WTC11 (cell line): ENCODE measurements around the gene PLEKHF1. TPM values are rescaled to one million over a fixed set of nuclear protein-coding genes. Genes with fewer than 3 reads are reported as not detected.

Experiments
- ATAC-seq: fragments of 200-7000 bp; cut with Tn5 transposase; 2 replicates; pipeline ENCODE4 v1.10.0; 2021; ENCODE audit warnings: mild to moderate bottlenecking, moderate library complexity
- CTCF ChIA-PET: fragments of 300-600 bp; sonication (Branson Sonifier 250); formaldehyde crosslinking; loops from one replicate; lab custom pipeline; 2021; ENCODE audit warnings: antibody characterized with exemption; lab: Charles Lee
- POLR2A ChIA-PET: fragments of 350-600 bp; sonication (Branson Sonifier 250); formaldehyde crosslinking; loops from one replicate; lab custom pipeline; 2021; ENCODE audit warnings: antibody characterized with exemption; lab: Charles Lee
- DNase-seq: peaks from one replicate; pipeline ENCODE4 v3.0.0; 2021; ENCODE audit warnings: low spot score
- H3K27ac Mint-ChIP-seq: 2 replicates; pipeline ENCODE4 v1.8.0; 2021; ENCODE audit warnings: mixed read lengths
- H3K27me3 Mint-ChIP-seq: 2 replicates; pipeline ENCODE4 v1.8.0; 2021; ENCODE audit warnings: low read depth, mild to moderate bottlenecking, moderate library complexity, mixed read lengths
- H3K36me3 Mint-ChIP-seq: 2 replicates; pipeline ENCODE4 v1.8.0; 2021; ENCODE audit warnings: mixed read lengths
- H3K4me1 Mint-ChIP-seq: 2 replicates; pipeline ENCODE4 v1.8.0; 2022; ENCODE audit warnings: mixed read lengths
- H3K4me3 Mint-ChIP-seq: 2 replicates; pipeline ENCODE4 v1.8.0; 2021; ENCODE audit warnings: mild to moderate bottlenecking, moderate library complexity, mixed read lengths
- H3K9me3 Mint-ChIP-seq: 2 replicates; pipeline ENCODE4 v1.8.0; 2021; ENCODE audit warnings: mixed read lengths
- ELF4 ChIP-seq: sonication (generic); formaldehyde crosslinking; IDR thresholded peaks from 2 replicates; pipeline ENCODE4 v1.8.1; 2022; ENCODE audit warnings: low read depth, mild to moderate bottlenecking, moderate library complexity, missing genetic modification reagents
- ETV6 ChIP-seq: sonication (generic); formaldehyde crosslinking; IDR thresholded peaks from 2 replicates; pipeline ENCODE4 v1.8.1; 2022; ENCODE audit warnings: mild to moderate bottlenecking, missing genetic modification reagents
- GRHL2 ChIP-seq: fragments of 250-450 bp; sonication (Bioruptor Pico); IDR thresholded peaks from 2 replicates; pipeline ENCODE4 v1.8.0; 2022; ENCODE audit warnings: mild to moderate bottlenecking, moderate library complexity; ENCODE audit not compliant: insufficient replicate concordance, severe bottlenecking
- KAT7 ChIP-seq: sonication (generic); formaldehyde crosslinking; IDR thresholded peaks from 2 replicates; pipeline ENCODE4 v1.8.1; 2023; ENCODE audit warnings: missing genetic modification reagents, mild to moderate bottlenecking, borderline replicate concordance
- MYBL2 ChIP-seq: sonication (generic); formaldehyde crosslinking; IDR thresholded peaks from 2 replicates; pipeline ENCODE4 v1.8.1; 2023; ENCODE audit warnings: mild to moderate bottlenecking, moderate library complexity, missing genetic modification reagents
- NFATC4 ChIP-seq: fragments of 250-450 bp; sonication (Bioruptor Pico); IDR thresholded peaks from 2 replicates; pipeline ENCODE4 v1.9.0; 2021; ENCODE audit warnings: mild to moderate bottlenecking
- NFE2L1 ChIP-seq: sonication (generic); formaldehyde crosslinking; IDR thresholded peaks from 2 replicates; pipeline ENCODE4 v1.8.1; 2023; ENCODE audit warnings: missing genetic modification reagents
- NR3C1 ChIP-seq: sonication (generic); formaldehyde crosslinking; conservative IDR thresholded peaks from 2 replicates; pipeline ENCODE4 v1.8.1; 2023; ENCODE audit warnings: low read depth, mild to moderate bottlenecking, missing genetic modification reagents
- RORB ChIP-seq: fragments of 250-450 bp; sonication (Bioruptor Pico); IDR thresholded peaks from 2 replicates; pipeline ENCODE4 v1.9.0; 2021; ENCODE audit warnings: mild to moderate bottlenecking
- SOX15 ChIP-seq: fragments of 250-450 bp; sonication (Bioruptor Pico); IDR thresholded peaks from 2 replicates; pipeline ENCODE4 v1.9.0; 2021; ENCODE audit warnings: mild to moderate bottlenecking
- SP1 ChIP-seq: sonication (generic); formaldehyde crosslinking; conservative IDR thresholded peaks from 2 replicates; pipeline ENCODE4 v1.8.1; 2022; ENCODE audit warnings: missing genetic modification reagents
- TP53 ChIP-seq: sonication (generic); formaldehyde crosslinking; IDR thresholded peaks from 2 replicates; pipeline ENCODE4 v1.8.1; 2023; ENCODE audit warnings: mild to moderate bottlenecking, missing genetic modification reagents
- ZBTB21 ChIP-seq: sonication (generic); formaldehyde crosslinking; IDR thresholded peaks from 2 replicates; pipeline ENCODE4 v1.8.1; 2023; ENCODE audit warnings: mild to moderate bottlenecking, missing genetic modification reagents, borderline replicate concordance
- ZNF121 ChIP-seq: sonication (generic); formaldehyde crosslinking; IDR thresholded peaks from 2 replicates; pipeline ENCODE4 v1.8.0; 2023; ENCODE audit warnings: missing genetic modification reagents
- ZNF232 ChIP-seq: sonication (generic); formaldehyde crosslinking; IDR thresholded peaks from 2 replicates; pipeline ENCODE4 v1.8.0; 2022; ENCODE audit warnings: mild to moderate bottlenecking, missing genetic modification reagents
- ZNF263 ChIP-seq: sonication (generic); formaldehyde crosslinking; IDR thresholded peaks from 2 replicates; pipeline ENCODE4 v1.8.1; 2022; ENCODE audit warnings: low read depth, mild to moderate bottlenecking, moderate library complexity, missing genetic modification reagents
- total RNA-seq: library from RNA; stranded (reverse); gene quantifications from 3 replicates; pipeline ENCODE4 v1.2.3, GENCODE V29; 2021
- TF ChIP-seq, protein P1 (sequence below): sonication (generic); formaldehyde crosslinking; IDR thresholded peaks from 2 replicates; pipeline ENCODE4 v1.8.1; 2022; ENCODE audit warnings: mild to moderate bottlenecking, moderate library complexity, missing genetic modification reagents
- TF ChIP-seq, protein P2 (sequence below): sonication (generic); formaldehyde crosslinking; IDR thresholded peaks from 2 replicates; pipeline ENCODE4 v1.8.0; 2023; ENCODE audit warnings: missing genetic modification reagents
- TF ChIP-seq, protein P3 (sequence below): sonication (generic); formaldehyde crosslinking; IDR thresholded peaks from 2 replicates; pipeline ENCODE4 v1.8.1; 2022; ENCODE audit warnings: low read depth, missing genetic modification reagents, borderline replicate concordance
- TF ChIP-seq, protein P4 (sequence below): fragments of 250-450 bp; sonication (Bioruptor Pico); IDR thresholded peaks from 2 replicates; pipeline ENCODE4 v2.1.2; 2022; ENCODE audit warnings: mild to moderate bottlenecking, moderate library complexity
- TF ChIP-seq, protein P5 (sequence below): sonication (generic); formaldehyde crosslinking; IDR thresholded peaks from 2 replicates; pipeline ENCODE4 v1.8.1; 2022; ENCODE audit warnings: mild to moderate bottlenecking, missing genetic modification reagents, moderate library complexity, borderline replicate concordance
- TF ChIP-seq, protein P6 (sequence below): sonication (generic); formaldehyde crosslinking; IDR thresholded peaks from 2 replicates; pipeline ENCODE4 v1.8.0; 2022; ENCODE audit warnings: mild to moderate bottlenecking, missing genetic modification reagents
- TF ChIP-seq, protein P7 (sequence below): fragments of 250-450 bp; sonication (Bioruptor Pico); IDR thresholded peaks from 2 replicates; pipeline ENCODE4 v1.9.0; 2021; ENCODE audit warnings: mild to moderate bottlenecking

PLEKHF1 gene
- total RNA-seq, 1 experiment from 2014 or later: 17.9 TPM

DNA sequence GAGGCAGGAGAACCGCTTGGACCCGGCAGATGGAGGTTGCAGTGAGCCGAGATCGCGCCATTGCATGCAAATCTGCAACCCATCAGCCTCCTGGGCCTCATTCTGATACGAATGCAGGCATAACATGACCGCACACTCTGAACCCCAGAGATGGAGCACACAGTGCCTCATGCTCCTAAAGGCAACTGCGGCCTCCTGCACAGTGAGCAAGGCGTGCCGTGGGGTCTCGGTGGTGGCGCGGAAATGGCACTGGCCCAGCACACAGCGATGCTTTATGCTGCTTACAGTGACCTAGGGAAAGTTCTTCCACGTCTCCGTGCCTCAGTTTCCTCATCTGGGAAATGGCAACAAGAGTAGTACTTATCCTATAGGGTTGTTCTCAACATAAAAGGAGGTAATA lies 51.8 kb downstream of the PLEKHF1 start:
- no peak overlapping the region for H3K4me3 Mint-ChIP-seq
- H3K27ac Mint-ChIP-seq: no peak overlapping the region
- no peak for TF ChIP-seq NFATC4 (CRISPR knock-in tag)
- TF ChIP-seq, all 79 proteins: peak for 0
- no peaks in the 10 kb centered on the region for H3K36me3 Mint-ChIP-seq
- ATAC-seq (no peak), DNase-seq (no peak)
- ChIA-PET POLR2A (interaction anchor here (1.2 kb wide), 1 partner anchor 111 kb away, joined by 6 read pairs; the partner anchor contains the start of gene POP4), CTCF (interaction anchor here (0.6 to 4.4 kb wide), 67 partner anchors 8 to 617 kb away, joined by 3 to 63 read pairs (median 5); partner anchors contain the start of genes PLEKHF1, POP4 and URI1)
- H3K9me3 Mint-ChIP-seq: no peaks in the 10 kb centered on the region
- H3K27me3 Mint-ChIP-seq: no peaks in the 10 kb centered on the region
- H3K4me1 Mint-ChIP-seq: peaks cover 32% of the 10 kb centered on the region

DNA sequence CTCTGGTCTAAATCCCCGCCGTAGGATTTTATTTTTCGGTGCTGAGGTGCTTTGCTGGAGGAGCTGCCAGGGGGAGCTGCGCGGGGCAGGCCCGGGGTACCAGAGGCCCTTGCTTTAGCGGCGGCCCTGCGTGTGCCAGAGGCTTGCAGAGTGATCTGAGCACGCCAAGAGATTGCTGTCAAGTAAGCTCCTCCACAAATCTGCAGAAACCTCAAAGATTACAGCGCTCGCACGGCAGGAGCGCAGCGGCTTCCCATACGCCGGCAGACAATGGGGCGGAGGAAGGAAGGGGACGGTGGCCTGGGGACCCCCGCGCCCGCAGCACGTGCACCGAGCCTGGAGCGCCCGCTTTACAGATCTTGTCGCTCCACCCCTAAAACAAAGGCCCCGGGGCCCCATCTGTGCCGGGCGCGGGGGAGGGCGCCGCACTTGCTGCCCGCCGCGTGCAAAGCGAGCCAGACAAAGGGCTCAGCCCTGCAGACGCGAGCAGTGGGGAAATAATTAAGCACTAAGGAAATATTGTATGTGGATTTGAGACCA lies 58.9 kb downstream of the PLEKHF1 start:
- Mint-ChIP-seq H3K4me3 (peak overlapping the region; percentile 60), H3K4me1 (peaks cover 15% of the 10 kb centered on the region), H3K27me3 (peaks cover 24% of the 10 kb centered on the region), H3K36me3 (no peaks in the 10 kb centered on the region), H3K27ac (no peak overlapping the region), H3K9me3 (no peaks in the 10 kb centered on the region)
- ChIA-PET CTCF (interaction anchor here (0.9 to 2.5 kb wide), 6 partner anchors 8 to 148 kb away, joined by 3 to 29 read pairs (median 4); no protein-coding TSS in a partner anchor), POLR2A (interaction anchor here (1.2 kb wide), 1 partner anchor 9 kb away, joined by 4 read pairs; the partner anchor contains the start of gene C19orf12)
- ATAC-seq (peak; percentile 80), DNase-seq (peak; percentile 62)
- TF ChIP-seq ZNF121 (CRISPR knock-in tag) (no peak), TP53 (CRISPR knock-in tag) (peak; percentile 50; the same call in 1 of the 2 replicates), ZNF263 (CRISPR knock-in tag) (no peak), SOX15 (CRISPR knock-in tag) (no peak), ZBTB21 (CRISPR knock-in tag) (peak; percentile 63; the same call in 1 of the 2 replicates), MYBL2 (peak; percentile 47; the same call in 1 of the 2 replicates), NR3C1 (CRISPR knock-in tag) (no peak), SP1 (CRISPR knock-in tag) (peak; percentile 42; the same call in 1 of the 2 replicates), GRHL2 (no peak), ELF4 (CRISPR knock-in tag) (no peak), KAT7 (CRISPR knock-in tag) (no peak), ETV6 (CRISPR knock-in tag) (peak; percentile 67; the same call in 1 of the 2 replicates), ZNF232 (CRISPR knock-in tag) (0 out of 2 replicates have a peak, but pooled peaks have one; percentile 44), NFE2L1 (CRISPR knock-in tag) (peak; percentile 56; the same call in 1 of the 2 replicates), RORB (no peak)
- TF ChIP-seq, protein P1, sequence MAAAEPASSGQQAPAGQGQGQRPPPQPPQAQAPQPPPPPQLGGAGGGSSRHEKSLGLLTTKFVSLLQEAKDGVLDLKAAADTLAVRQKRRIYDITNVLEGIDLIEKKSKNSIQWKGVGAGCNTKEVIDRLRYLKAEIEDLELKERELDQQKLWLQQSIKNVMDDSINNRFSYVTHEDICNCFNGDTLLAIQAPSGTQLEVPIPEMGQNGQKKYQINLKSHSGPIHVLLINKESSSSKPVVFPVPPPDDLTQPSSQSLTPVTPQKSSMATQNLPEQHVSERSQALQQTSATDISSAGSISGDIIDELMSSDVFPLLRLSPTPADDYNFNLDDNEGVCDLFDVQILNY: no peak
- TF ChIP-seq, protein P2, sequence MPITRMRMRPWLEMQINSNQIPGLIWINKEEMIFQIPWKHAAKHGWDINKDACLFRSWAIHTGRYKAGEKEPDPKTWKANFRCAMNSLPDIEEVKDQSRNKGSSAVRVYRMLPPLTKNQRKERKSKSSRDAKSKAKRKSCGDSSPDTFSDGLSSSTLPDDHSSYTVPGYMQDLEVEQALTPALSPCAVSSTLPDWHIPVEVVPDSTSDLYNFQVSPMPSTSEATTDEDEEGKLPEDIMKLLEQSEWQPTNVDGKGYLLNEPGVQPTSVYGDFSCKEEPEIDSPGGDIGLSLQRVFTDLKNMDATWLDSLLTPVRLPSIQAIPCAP: 0 out of 2 replicates have a peak, but pooled peaks have one; percentile 68
- TF ChIP-seq, protein P3, sequence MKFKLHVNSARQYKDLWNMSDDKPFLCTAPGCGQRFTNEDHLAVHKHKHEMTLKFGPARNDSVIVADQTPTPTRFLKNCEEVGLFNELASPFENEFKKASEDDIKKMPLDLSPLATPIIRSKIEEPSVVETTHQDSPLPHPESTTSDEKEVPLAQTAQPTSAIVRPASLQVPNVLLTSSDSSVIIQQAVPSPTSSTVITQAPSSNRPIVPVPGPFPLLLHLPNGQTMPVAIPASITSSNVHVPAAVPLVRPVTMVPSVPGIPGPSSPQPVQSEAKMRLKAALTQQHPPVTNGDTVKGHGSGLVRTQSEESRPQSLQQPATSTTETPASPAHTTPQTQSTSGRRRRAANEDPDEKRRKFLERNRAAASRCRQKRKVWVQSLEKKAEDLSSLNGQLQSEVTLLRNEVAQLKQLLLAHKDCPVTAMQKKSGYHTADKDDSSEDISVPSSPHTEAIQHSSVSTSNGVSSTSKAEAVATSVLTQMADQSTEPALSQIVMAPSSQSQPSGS (CRISPR knock-in tag): no peak
- TF ChIP-seq, protein P4, sequence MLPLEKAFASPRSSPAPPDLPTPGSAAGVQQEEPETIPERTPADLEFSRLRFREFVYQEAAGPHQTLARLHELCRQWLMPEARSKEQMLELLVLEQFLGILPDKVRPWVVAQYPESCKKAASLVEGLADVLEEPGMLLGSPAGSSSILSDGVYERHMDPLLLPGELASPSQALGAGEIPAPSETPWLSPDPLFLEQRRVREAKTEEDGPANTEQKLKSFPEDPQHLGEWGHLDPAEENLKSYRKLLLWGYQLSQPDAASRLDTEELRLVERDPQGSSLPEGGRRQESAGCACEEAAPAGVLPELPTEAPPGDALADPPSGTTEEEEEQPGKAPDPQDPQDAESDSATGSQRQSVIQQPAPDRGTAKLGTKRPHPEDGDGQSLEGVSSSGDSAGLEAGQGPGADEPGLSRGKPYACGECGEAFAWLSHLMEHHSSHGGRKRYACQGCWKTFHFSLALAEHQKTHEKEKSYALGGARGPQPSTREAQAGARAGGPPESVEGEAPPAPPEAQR (CRISPR knock-in tag): no peak
- TF ChIP-seq, protein P5, sequence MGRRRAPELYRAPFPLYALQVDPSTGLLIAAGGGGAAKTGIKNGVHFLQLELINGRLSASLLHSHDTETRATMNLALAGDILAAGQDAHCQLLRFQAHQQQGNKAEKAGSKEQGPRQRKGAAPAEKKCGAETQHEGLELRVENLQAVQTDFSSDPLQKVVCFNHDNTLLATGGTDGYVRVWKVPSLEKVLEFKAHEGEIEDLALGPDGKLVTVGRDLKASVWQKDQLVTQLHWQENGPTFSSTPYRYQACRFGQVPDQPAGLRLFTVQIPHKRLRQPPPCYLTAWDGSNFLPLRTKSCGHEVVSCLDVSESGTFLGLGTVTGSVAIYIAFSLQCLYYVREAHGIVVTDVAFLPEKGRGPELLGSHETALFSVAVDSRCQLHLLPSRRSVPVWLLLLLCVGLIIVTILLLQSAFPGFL (CRISPR knock-in tag): no peak
- TF ChIP-seq, protein P6, sequence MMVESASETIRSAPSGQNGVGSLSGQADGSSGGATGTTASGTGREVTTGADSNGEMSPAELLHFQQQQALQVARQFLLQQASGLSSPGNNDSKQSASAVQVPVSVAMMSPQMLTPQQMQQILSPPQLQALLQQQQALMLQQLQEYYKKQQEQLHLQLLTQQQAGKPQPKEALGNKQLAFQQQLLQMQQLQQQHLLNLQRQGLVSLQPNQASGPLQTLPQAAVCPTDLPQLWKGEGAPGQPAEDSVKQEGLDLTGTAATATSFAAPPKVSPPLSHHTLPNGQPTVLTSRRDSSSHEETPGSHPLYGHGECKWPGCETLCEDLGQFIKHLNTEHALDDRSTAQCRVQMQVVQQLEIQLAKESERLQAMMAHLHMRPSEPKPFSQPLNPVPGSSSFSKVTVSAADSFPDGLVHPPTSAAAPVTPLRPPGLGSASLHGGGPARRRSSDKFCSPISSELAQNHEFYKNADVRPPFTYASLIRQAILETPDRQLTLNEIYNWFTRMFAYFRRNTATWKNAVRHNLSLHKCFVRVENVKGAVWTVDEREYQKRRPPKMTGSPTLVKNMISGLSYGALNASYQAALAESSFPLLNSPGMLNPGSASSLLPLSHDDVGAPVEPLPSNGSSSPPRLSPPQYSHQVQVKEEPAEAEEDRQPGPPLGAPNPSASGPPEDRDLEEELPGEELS: peak; percentile 90; the same call in 1 of the 2 replicates
- TF ChIP-seq, protein P7, sequence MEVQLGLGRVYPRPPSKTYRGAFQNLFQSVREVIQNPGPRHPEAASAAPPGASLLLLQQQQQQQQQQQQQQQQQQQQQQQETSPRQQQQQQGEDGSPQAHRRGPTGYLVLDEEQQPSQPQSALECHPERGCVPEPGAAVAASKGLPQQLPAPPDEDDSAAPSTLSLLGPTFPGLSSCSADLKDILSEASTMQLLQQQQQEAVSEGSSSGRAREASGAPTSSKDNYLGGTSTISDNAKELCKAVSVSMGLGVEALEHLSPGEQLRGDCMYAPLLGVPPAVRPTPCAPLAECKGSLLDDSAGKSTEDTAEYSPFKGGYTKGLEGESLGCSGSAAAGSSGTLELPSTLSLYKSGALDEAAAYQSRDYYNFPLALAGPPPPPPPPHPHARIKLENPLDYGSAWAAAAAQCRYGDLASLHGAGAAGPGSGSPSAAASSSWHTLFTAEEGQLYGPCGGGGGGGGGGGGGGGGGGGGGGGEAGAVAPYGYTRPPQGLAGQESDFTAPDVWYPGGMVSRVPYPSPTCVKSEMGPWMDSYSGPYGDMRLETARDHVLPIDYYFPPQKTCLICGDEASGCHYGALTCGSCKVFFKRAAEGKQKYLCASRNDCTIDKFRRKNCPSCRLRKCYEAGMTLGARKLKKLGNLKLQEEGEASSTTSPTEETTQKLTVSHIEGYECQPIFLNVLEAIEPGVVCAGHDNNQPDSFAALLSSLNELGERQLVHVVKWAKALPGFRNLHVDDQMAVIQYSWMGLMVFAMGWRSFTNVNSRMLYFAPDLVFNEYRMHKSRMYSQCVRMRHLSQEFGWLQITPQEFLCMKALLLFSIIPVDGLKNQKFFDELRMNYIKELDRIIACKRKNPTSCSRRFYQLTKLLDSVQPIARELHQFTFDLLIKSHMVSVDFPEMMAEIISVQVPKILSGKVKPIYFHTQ: no peak
